Hepatocyte (in vitro differentiated cells): ENCODE measurements around the gene METTL27. TPM values are rescaled to one million over a fixed set of nuclear protein-coding genes. Genes with fewer than 3 reads are reported as not detected.

Source experiments
- DNase-seq: peaks from one replicate; pipeline ENCODE4 v3.0.0-alpha.2; 2016; ENCODE audit warnings: low spot score
- H2AFZ ChIP-seq: fragments of 200-600 bp; sonication (generic); 2 replicates; pipeline ENCODE4 v1.6.0; 2016; ENCODE audit warnings: antibody characterized with exemption, mild to moderate bottlenecking
- H3K27ac ChIP-seq: fragments of 200-600 bp; sonication (generic); 2 replicates; pipeline ENCODE4 v1.5.1; 2016; ENCODE audit warnings: mild to moderate bottlenecking
- H3K27me3 ChIP-seq: fragments of 200-600 bp; sonication (generic); 2 replicates; pipeline ENCODE4 v1.6.1; 2016
- H3K36me3 ChIP-seq: fragments of 200-600 bp; sonication (generic); replicated peaks from 2 replicates; pipeline ENCODE4 v1.5.1; 2016; ENCODE audit warnings: low read depth; ENCODE audit not compliant: insufficient read depth
- H3K4me1 ChIP-seq: fragments of 200-600 bp; sonication (generic); 2 replicates; pipeline ENCODE4 v1.5.1; 2016; ENCODE audit warnings: mild to moderate bottlenecking, moderate library complexity; ENCODE audit not compliant: insufficient read depth
- H3K4me2 ChIP-seq: fragments of 200-600 bp; sonication (generic); 2 replicates; pipeline ENCODE4 v1.6.0; 2016
- H3K4me3 ChIP-seq: fragments of 200-600 bp; sonication (generic); 2 replicates; pipeline ENCODE4 v1.5.1; 2016; ENCODE audit warnings: mild to moderate bottlenecking
- H3K79me2 ChIP-seq: fragments of 200-600 bp; sonication (generic); 2 replicates; pipeline ENCODE4 v1.6.0; 2017; ENCODE audit warnings: mild to moderate bottlenecking
- H3K9me2 ChIP-seq: fragments of 200-600 bp; sonication (generic); replicated peaks from 2 replicates; pipeline ENCODE4 v1.6.0; 2017; ENCODE audit warnings: mild to moderate bottlenecking; ENCODE audit not compliant: insufficient read depth
- H3K9me3 ChIP-seq: fragments of 200-600 bp; sonication (generic); 2 replicates; pipeline ENCODE4 v1.5.1; 2016; ENCODE audit warnings: low read depth, mild to moderate bottlenecking
- H4K20me1 ChIP-seq: fragments of 200-600 bp; sonication (generic); 2 replicates; pipeline ENCODE4 v1.6.0; 2016; ENCODE audit warnings: mild to moderate bottlenecking; ENCODE audit not compliant: insufficient read depth, poor library complexity, severe bottlenecking
- EZH2 ChIP-seq: fragments of 200-600 bp; sonication (generic); IDR thresholded peaks from 2 replicates; pipeline ENCODE4 v1.6.1; 2016; ENCODE audit warnings: antibody characterized with exemption, mild to moderate bottlenecking, borderline replicate concordance
- EZH2phosphoT487 ChIP-seq: fragments of 200-600 bp; sonication (generic); IDR thresholded peaks from one replicate; pipeline ENCODE4 v1.6.1; 2018; ENCODE audit warnings: antibody characterized with exemption, mild to moderate bottlenecking, low read depth, moderate library complexity; ENCODE audit not compliant: unreplicated experiment, severe bottlenecking
- WGBS: methylation state at CpG from one replicate; pipeline ENCODE4 v1.1.6; 2016; ENCODE audit warnings: low lambda C conversion rate; ENCODE audit errors: missing lambda C conversion rate; 5-methylcytosine and 5-hydroxymethylcytosine counted together
- polyA plus RNA-seq: library from polyadenylated mRNA; unstranded; fragments of >200 nt; fragmentation: Nextera tagmentation; extraction: Ambion mirVana; gene quantifications from 2 replicates; pipeline ENCODE4 v1.2.1, GENCODE V29; 2016
- total RNA-seq: library from RNA; depleted of rRNA; stranded (reverse); fragments of >200 nt; gene quantifications from 2 replicates; pipeline ENCODE4 v1.2.3, GENCODE V29; 2014
- TF ChIP-seq, protein P1 (sequence below): fragments of 200-600 bp; sonication (generic); IDR thresholded peaks from 2 replicates; pipeline ENCODE4 v1.5.1; 2016; ENCODE audit warnings: antibody characterized with exemption, mild to moderate bottlenecking; ENCODE audit not compliant: poor library complexity

The METTL27 gene
- total and polyA plus RNA-seq, 2 experiments from 2014 or later = 1.6 to 6.5 TPM

DNA sequence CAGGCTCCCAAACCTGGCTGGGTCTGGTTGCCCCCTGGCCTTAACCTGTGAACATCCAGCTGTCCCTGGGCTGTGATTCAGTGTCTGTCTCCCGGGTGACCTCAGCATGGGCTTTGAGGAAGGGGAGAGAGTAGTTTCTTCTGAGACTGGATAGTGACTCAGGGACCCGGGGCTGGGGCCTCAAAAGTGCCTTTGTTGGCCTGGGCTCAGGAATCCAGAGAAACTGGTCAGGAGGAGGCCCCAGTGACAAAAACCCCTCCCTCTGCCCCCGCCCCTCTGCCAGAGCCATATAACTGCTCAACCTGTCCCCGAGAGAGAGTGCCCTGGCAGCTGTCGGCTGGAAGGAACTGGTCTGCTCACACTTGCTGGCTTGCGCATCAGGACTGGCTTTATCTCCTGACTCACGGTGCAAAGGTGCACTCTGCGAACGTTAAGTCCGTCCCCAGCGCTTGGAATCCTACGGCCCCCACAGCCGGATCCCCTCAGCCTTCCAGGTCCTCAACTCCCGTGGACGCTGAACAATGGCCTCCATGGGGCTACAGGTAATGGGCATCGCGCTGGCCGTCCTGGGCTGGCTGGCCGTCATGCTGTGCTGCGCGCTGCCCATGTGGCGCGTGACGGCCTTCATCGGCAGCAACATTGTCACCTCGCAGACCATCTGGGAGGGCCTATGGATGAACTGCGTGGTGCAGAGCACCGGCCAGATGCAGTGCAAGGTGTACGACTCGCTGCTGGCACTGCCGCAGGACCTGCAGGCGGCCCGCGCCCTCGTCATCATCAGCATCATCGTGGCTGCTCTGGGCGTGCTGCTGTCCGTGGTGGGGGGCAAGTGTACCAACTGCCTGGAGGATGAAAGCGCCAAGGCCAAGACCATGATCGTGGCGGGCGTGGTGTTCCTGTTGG lies 11.4 kb downstream of the METTL27 start, which contains the start of gene CLDN4:
Gene CLDN4, plus strand, starts transcription at position 316 of the 903 bp plus-strand sequence. Its CDS starts 206 bp downstream, at position 522.
- H3K4me2 ChIP-seq = peak within 1 kb of the TSS; percentile 70
- H3K9me3 ChIP-seq = no peaks in the 10 kb centered on the region
- H3K79me2 ChIP-seq = peaks cover 18% of the 10 kb centered on the region
- peak within 1 kb of the TSS; percentile 61 for H3K4me3 ChIP-seq
- no peaks in the 10 kb centered on the region for H3K36me3 ChIP-seq
- no peak within 1 kb of the TSS for H2AFZ ChIP-seq
- DNase-seq = peak; percentile 92
- WGBS = 60% methylated on average over 42 of the region's 42 CpGs
- H3K9me2 ChIP-seq = no peaks in the 10 kb centered on the region
- H3K27me3 ChIP-seq = no peaks in the 10 kb centered on the region
- no peaks in the 10 kb centered on the region for H4K20me1 ChIP-seq
- H3K4me1 ChIP-seq = peaks cover 37% of the 10 kb centered on the region
- no peak for TF ChIP-seq EZH2phosphoT487
- peak within 1 kb of the TSS; percentile 99 for H3K27ac ChIP-seq

DNA sequence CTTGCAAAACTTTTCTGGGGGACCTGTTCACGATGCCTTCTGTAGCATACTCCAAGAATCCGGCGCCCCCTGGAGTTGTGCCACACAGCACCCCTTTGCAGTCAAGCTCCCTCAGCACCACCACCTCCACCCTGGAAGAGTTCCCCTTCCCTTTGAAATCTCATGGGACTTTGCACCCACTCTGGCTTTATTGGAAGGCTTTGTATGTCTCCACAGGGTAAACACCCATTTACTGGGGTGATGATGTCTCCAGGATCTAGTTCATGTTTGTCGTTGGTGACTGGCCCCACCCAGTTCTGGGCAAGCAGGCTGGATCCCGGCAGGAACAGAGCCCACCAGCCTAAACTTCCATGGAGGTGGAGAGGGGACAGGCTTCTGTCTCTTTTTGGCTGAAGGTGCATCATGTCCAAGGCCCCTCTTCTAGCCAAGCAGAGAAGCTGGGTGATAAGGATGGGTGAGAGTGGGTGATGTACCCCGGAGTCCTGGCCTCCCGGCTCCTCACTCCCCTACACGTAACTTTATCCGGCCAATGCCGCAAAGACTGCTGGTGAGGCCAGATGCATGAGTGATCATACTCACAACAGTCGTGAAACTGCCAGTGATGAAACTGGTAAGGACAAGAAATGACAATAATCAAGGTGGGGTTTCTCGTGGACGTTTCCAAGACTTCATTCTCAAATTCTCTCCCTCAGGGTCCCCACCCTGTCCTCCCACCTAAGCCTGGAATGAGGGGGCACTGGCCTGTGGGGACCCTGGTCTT lies 12.2 kb downstream of the METTL27 start:
- Histone ChIP-seq H3K79me2 (peaks cover 18% of the 10 kb centered on the region), H3K4me2 (peak overlapping the region; percentile 70), H3K36me3 (no peaks in the 10 kb centered on the region), H3K4me3 (no peak overlapping the region), H3K9me3 (no peaks in the 10 kb centered on the region), H3K4me1 (peaks cover 37% of the 10 kb centered on the region), H3K27ac (peak overlapping the region; percentile 99), H4K20me1 (no peaks in the 10 kb centered on the region), H3K27me3 (no peaks in the 10 kb centered on the region), H3K9me2 (no peaks in the 10 kb centered on the region), H2AFZ (no peak overlapping the region)
- peak; percentile 77 for DNase-seq
- TF ChIP-seq EZH2phosphoT487 = no peak
- TF ChIP-seq, protein P1, sequence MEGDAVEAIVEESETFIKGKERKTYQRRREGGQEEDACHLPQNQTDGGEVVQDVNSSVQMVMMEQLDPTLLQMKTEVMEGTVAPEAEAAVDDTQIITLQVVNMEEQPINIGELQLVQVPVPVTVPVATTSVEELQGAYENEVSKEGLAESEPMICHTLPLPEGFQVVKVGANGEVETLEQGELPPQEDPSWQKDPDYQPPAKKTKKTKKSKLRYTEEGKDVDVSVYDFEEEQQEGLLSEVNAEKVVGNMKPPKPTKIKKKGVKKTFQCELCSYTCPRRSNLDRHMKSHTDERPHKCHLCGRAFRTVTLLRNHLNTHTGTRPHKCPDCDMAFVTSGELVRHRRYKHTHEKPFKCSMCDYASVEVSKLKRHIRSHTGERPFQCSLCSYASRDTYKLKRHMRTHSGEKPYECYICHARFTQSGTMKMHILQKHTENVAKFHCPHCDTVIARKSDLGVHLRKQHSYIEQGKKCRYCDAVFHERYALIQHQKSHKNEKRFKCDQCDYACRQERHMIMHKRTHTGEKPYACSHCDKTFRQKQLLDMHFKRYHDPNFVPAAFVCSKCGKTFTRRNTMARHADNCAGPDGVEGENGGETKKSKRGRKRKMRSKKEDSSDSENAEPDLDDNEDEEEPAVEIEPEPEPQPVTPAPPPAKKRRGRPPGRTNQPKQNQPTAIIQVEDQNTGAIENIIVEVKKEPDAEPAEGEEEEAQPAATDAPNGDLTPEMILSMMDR = peak; percentile 41
- no peak for TF ChIP-seq EZH2
- whole genome bisulfite sequencing = 56% methylated on average over 13 of the region's 13 CpGs

DNA sequence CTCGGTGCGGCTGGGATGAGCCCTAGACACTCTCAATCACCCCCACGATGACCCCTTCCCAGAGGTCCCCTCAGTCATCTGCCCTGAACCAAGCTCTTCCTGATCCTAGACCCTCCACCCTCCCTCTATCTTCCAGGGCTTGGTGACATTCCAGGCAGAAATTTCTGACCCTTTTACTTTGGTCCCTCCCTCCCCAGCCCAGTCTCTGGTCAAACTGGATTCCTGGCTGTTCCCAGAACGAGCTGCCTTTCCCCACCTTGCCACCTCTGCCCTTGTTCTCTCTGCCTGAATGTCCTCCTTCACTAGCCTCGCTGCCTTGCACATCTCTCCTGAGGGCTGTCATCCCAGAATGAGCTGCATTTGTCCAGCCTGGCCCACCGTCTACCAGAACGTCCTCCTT lies 12.8 kb downstream of the METTL27 start:
- Histone ChIP-seq H3K9me3 (no peaks in the 10 kb centered on the region), H4K20me1 (no peaks in the 10 kb centered on the region), H2AFZ (no peak overlapping the region), H3K27ac (peak overlapping the region; percentile 99), H3K4me2 (peak overlapping the region; percentile 70), H3K4me1 (peaks cover 37% of the 10 kb centered on the region), H3K9me2 (no peaks in the 10 kb centered on the region), H3K27me3 (no peaks in the 10 kb centered on the region), H3K4me3 (no peak overlapping the region), H3K79me2 (peaks cover 18% of the 10 kb centered on the region), H3K36me3 (no peaks in the 10 kb centered on the region)
- TF ChIP-seq EZH2phosphoT487 = no peak
- TF ChIP-seq EZH2 = no peak
- TF ChIP-seq, protein P1 = no peak
- 24% methylated on average over 7 of the region's 7 CpGs for WGBS
- DNase-seq = no peak
